GM19455 (cell line): Measurements from ENCODE around the gene YES1.
"Not testable (repeated sequence)": the region's sequence is repeated elsewhere in the genome, so short reads cannot be mapped to it uniquely, and the experiment has no call there.

Experiments used
- ATAC-seq: cut with Tn5 transposase; IDR thresholded peaks from one replicate; pipeline ENCODE4 v1.9.1; 2021; ENCODE audit not compliant: unreplicated experiment

Gene YES1

GRCh38 chr18:686339-687111, 125.5 kb downstream of the YES1 start:
- ATAC-seq = no peak

- no peak for ATAC-seq
These were observed 126.6 kb downstream of the YES1 start for GRCh38 chr18:685438-685837.

- no peak for ATAC-seq
These were observed 128.5 kb downstream of the YES1 start for GRCh38 chr18:683531-683930.

GRCh38 chr18:682833-683232, 129.2 kb downstream of the YES1 start:
- no peak for ATAC-seq

GRCh38 chr18:682416-682815, 129.6 kb downstream of the YES1 start:
- not testable (repeated sequence) for ATAC-seq

- ATAC-seq = no peak
These were observed 130.1 kb downstream of the YES1 start for GRCh38 chr18:681985-682384.

- no peak for ATAC-seq
These were observed 131.7 kb downstream of the YES1 start for GRCh38 chr18:680392-680791.

GRCh38 chr18:679516-679915, 132.5 kb downstream of the YES1 start:
- ATAC-seq = no peak

- ATAC-seq = no peak
These were observed 133.4 kb downstream of the YES1 start for GRCh38 chr18:678482-679182.

GRCh38 chr18:677951-678381, 134.1 kb downstream of the YES1 start:
- ATAC-seq = no peak

- no peak for ATAC-seq
These were observed 134.9 kb downstream of the YES1 start for GRCh38 chr18:677145-677544.

- ATAC-seq = no peak
These were observed 135.3 kb downstream of the YES1 start for GRCh38 chr18:676736-677135.

- ATAC-seq = no peak
These were observed 136.0 kb downstream of the YES1 start for GRCh38 chr18:676069-676468.

GRCh38 chr18:675307-675706, 136.7 kb downstream of the YES1 start:
- ATAC-seq = no peak

GRCh38 chr18:673769-674168, 138.3 kb downstream of the YES1 start:
- ATAC-seq = no peak

- no peak for ATAC-seq
These were observed 138.7 kb downstream of the YES1 start for GRCh38 chr18:673317-673716.
